Measurements from ENCODE around the gene HMCES. TPM values are rescaled to one million over a fixed set of nuclear protein-coding genes. Genes with fewer than 3 reads are reported as not detected.

HMCES gene
- total and polyA plus RNA-seq, 2 donors (not counting 1 experiment from before 2014, with no cell fraction given) = 22.5 to 35.6 TPM

DNA sequence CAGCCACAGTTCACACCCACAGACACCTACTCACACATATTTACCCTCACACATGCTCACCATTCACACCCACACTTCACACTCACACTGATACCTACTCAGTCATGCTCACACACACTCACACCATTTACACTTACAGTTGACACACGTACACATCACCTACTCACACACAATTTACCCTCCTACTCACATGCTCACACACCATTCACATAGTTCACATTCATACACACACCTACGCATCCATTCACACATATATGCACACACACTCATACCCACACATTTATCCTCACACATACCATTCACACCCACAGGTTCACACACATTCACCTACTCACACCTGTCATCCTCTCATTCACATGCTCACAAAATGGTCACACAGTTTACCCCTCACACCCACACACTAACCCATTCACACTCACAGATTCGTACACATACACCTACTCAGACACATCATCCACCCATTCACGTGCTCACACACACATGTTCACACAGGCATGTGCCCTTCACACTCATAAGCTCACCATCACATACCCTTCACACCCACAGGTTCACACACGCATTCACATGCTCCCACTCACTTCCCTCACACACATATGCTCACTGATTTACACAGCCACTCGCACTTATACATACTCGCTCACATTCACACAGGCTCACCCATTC, 42.3 kb downstream of the HMCES start:
- ChIA-PET CTCF (interaction anchor here (5.5 kb wide), 1 partner anchor 350 kb away, joined by 41 read pairs; no protein-coding TSS in a partner anchor), POLR2A (no interaction called here)
- 93% methylated on average over 7 of the region's 7 CpGs for WGBS (ENCODE audit: insufficient coverage)
- peaks cover 11% of the 10 kb centered on the region for H3K4me1 Mint-ChIP-seq
- peaks cover 0 to 30% (median 13%) of the 10 kb centered on the region in 4 experiments for H3K27me3 ChIP-seq (replicated peaks in 1 of 4; ENCODE audit: control extremely low read depth in 1 of 4, control insufficient read depth in 3 of 4, insufficient read depth in 4 of 4, low read length in 3 of 4)
- H3K9me3 ChIP-seq (ENCODE audit: control extremely low read depth in 1 of 3, control insufficient read depth in 2 of 3, insufficient read depth in 1 of 3, low read length in 2 of 3) = no peaks in the 10 kb centered on the region
- H3K9me3 Mint-ChIP-seq (ENCODE audit: insufficient read depth) = no peaks in the 10 kb centered on the region
- H3K36me3 ChIP-seq (replicated peaks in 1 of 2; ENCODE audit: control extremely low read depth in 1 of 2, control insufficient read depth in 1 of 2, extremely low read depth in 1 of 2, insufficient read depth in 2 of 2, low read length in 1 of 2) = no peaks in the 10 kb centered on the region
- no peak overlapping the region for H3K4me2 ChIP-seq (replicated peaks; ENCODE audit: low read depth, low read length, poor library complexity, severe bottlenecking)
- H3K79me2 ChIP-seq (ENCODE audit: control insufficient read depth, insufficient read depth, low read length) = peaks cover 4% of the 10 kb centered on the region
- H3K4me3 ChIP-seq (ENCODE audit: control extremely low read depth in 1 of 5, extremely low read depth in 1 of 5, insufficient read depth in 1 of 5, low read depth in 2 of 5, low read length in 4 of 5) = no peak overlapping the region
- H3K27me3 Mint-ChIP-seq = peaks cover 18% of the 10 kb centered on the region
- H3K27ac ChIP-seq (ENCODE audit: low read length in 2 of 2) = no peak overlapping the region
- TF ChIP-seq EZH2 (IDR thresholded peaks at IDR 0.05; ENCODE audit: borderline replicate concordance, insufficient read depth, low read depth, low read length, poor library complexity, severe bottlenecking) = no peak
- TF ChIP-seq, protein P1, sequence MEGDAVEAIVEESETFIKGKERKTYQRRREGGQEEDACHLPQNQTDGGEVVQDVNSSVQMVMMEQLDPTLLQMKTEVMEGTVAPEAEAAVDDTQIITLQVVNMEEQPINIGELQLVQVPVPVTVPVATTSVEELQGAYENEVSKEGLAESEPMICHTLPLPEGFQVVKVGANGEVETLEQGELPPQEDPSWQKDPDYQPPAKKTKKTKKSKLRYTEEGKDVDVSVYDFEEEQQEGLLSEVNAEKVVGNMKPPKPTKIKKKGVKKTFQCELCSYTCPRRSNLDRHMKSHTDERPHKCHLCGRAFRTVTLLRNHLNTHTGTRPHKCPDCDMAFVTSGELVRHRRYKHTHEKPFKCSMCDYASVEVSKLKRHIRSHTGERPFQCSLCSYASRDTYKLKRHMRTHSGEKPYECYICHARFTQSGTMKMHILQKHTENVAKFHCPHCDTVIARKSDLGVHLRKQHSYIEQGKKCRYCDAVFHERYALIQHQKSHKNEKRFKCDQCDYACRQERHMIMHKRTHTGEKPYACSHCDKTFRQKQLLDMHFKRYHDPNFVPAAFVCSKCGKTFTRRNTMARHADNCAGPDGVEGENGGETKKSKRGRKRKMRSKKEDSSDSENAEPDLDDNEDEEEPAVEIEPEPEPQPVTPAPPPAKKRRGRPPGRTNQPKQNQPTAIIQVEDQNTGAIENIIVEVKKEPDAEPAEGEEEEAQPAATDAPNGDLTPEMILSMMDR (IDR thresholded peaks at IDR 0.05) = no peak
- no peak overlapping the region for H3K4me3 Mint-ChIP-seq
- H2AFZ ChIP-seq (ENCODE audit: insufficient read depth, low read depth, low read length, poor library complexity, severe bottlenecking) = no peak overlapping the region
- peaks cover 16 to 22% of the 10 kb centered on the region in 2 donors for H3K4me1 ChIP-seq (ENCODE audit: control insufficient read depth in 2 of 2, insufficient read depth in 2 of 2, low read length in 2 of 2)
- intact Hi-C loops (cut with micrococcal nuclease) = no loop called here
- no peaks in the 10 kb centered on the region for H4K20me1 ChIP-seq (ENCODE audit: control insufficient read depth, insufficient read depth, low read length, poor library complexity, severe bottlenecking)
- H3K27ac Mint-ChIP-seq = no peak overlapping the region
- no peak for DNase-seq
- ATAC-seq (ENCODE audit: low read depth) = no peak
- H3K9ac ChIP-seq (ENCODE audit: low read length) = no peak overlapping the region

DNA sequence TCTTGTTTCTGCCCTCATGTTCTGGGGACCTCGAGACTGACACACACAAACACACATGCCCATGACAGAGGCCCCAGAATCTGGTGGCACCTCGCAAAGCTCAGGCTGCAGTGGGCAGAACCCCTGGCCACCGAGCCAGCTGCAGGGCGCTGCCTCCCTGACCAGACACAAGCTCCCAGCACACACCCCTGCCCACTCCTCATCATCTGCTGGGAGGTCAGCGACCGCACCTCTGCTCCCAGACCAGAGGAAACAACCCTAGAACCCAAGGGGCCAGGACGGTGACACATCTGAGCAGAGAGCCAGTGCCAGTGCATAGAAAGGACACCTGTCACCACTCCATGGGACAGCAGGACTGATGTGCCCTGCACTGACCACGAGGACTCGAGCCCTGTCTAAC, 43.2 kb downstream of the HMCES start:
- H2AFZ ChIP-seq (ENCODE audit: insufficient read depth, low read depth, low read length, poor library complexity, severe bottlenecking) = no peak overlapping the region
- H4K20me1 ChIP-seq (ENCODE audit: control insufficient read depth, insufficient read depth, low read length, poor library complexity, severe bottlenecking) = no peaks in the 10 kb centered on the region
- Mint-ChIP-seq H3K27ac (no peak overlapping the region), H3K9me3 (ENCODE audit: insufficient read depth) (no peaks in the 10 kb centered on the region), H3K27me3 (peaks cover 18% of the 10 kb centered on the region), H3K4me3 (no peak overlapping the region), H3K4me1 (peaks cover 9% of the 10 kb centered on the region)
- POLR2A ChIA-PET = no interaction called here
- no peak overlapping the region for H3K27ac ChIP-seq (ENCODE audit: low read length in 2 of 2)
- no peaks in the 10 kb centered on the region for H3K36me3 ChIP-seq (replicated peaks in 1 of 2; ENCODE audit: control extremely low read depth in 1 of 2, control insufficient read depth in 1 of 2, extremely low read depth in 1 of 2, insufficient read depth in 2 of 2, low read length in 1 of 2)
- intact Hi-C loops (cut with micrococcal nuclease) = no loop called here
- no peak overlapping the region for H3K4me3 ChIP-seq (ENCODE audit: control extremely low read depth in 1 of 5, extremely low read depth in 1 of 5, insufficient read depth in 1 of 5, low read depth in 2 of 5, low read length in 4 of 5)
- DNase-seq (no peak), ATAC-seq (ENCODE audit: low read depth) (no peak)
- no peak overlapping the region for H3K9ac ChIP-seq (ENCODE audit: low read length)
- H3K79me2 ChIP-seq (ENCODE audit: control insufficient read depth, insufficient read depth, low read length) = peaks cover 4% of the 10 kb centered on the region
- CTCF ChIA-PET = interaction anchor here (3.7 to 5.5 kb wide), 2 partner anchors 49 to 351 kb away, joined by 22 to 41 read pairs; no protein-coding TSS in a partner anchor
- no peak overlapping the region for H3K4me2 ChIP-seq (replicated peaks; ENCODE audit: low read depth, low read length, poor library complexity, severe bottlenecking)
- no peaks in the 10 kb centered on the region for H3K9me3 ChIP-seq (ENCODE audit: control extremely low read depth in 1 of 3, control insufficient read depth in 2 of 3, insufficient read depth in 1 of 3, low read length in 2 of 3)
- TF ChIP-seq EZH2 (IDR thresholded peaks at IDR 0.05; ENCODE audit: borderline replicate concordance, insufficient read depth, low read depth, low read length, poor library complexity, severe bottlenecking) = no peak
- TF ChIP-seq, protein P1 (IDR thresholded peaks at IDR 0.05) = no peak
- H3K4me1 ChIP-seq (ENCODE audit: control insufficient read depth in 2 of 2, insufficient read depth in 2 of 2, low read length in 2 of 2) = peaks cover 14 to 19% of the 10 kb centered on the region in 2 donors
- H3K27me3 ChIP-seq (replicated peaks in 1 of 4; ENCODE audit: control extremely low read depth in 1 of 4, control insufficient read depth in 3 of 4, insufficient read depth in 4 of 4, low read length in 3 of 4) = peaks cover 0 to 30% (median 13%) of the 10 kb centered on the region in 4 experiments
- 94% methylated on average over 9 of the region's 9 CpGs for WGBS (ENCODE audit: insufficient coverage)

All from B cell (primary cell).